Measurements from ENCODE around the gene CDH22.
A peak's percentile ranks its signal among the peaks of the same experiment; 100 is the strongest.

CDH22 gene

DNA sequence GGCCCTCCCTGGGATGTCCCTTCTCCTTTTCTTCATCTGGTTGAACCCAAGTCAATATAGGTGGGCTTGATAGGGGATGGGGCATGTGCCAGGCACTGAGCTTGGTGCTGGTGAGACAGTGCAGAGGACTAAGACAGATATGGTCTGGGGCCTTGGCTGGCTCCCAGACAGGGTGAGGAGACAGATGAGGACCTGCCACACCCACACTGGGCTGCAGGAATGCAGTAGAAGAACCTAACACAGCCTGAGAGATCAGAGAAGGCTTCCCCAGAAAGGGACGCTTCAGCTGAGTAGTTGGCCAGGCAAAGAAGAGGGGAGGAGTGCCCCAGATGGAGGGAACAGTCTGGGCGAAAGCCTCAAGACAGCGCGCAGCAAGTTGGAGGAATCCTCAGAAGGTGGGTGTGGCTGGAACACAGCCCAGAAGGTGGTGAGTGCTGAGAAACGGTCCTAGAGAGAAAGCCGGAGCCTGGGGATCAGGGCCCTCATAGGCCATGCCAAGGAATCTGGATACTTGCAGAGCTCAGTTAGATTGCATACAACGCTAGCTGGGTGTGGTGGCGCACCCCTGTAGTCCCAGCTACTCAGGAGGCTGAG is 163.8 kb downstream of the CDH22 start:
- no CpG with 5 or more reads among the region's 8 CpGs for WGBS, 2 donors (ENCODE audit: extremely low coverage in 2 of 2, insufficient read length in 2 of 2, insufficient replicate concordance in 1 of 2)
- no peak overlapping the region for H3K18ac ChIP-seq (ENCODE audit: low read length)

DNA sequence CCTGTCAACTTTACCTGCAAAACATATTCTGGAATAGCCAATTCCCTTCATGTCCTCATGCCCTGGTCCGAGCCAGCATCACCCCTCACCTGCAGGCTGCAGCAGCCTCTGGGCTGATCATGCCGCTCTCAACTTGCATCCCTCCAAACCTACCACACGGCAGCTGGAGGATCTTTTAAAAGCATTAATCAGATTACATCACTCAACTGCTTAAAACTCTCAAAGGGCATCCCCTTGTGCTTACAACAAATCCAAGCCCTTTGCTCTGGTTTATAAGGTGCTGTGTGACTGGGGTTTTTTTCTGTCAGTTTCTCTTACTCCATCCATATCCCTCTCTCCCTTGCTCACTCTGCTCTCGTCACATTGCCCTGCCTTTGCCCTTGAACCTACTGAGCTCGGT is 166.2 kb downstream of the CDH22 start:
- no peaks in the 10 kb centered on the region for H3K79me1 ChIP-seq (ENCODE audit: low read depth, low read length)
- H3K18ac ChIP-seq (ENCODE audit: low read length): no peak overlapping the region
- DNase-seq (ENCODE audit: low spot score): no peak
- no peak overlapping the region for H3K14ac ChIP-seq (ENCODE audit: low read length)
- H2BK12ac ChIP-seq (ENCODE audit: low read length): no peak overlapping the region
- H2AFZ ChIP-seq (ENCODE audit: low read length): no peak overlapping the region
- no peak overlapping the region for H3K9ac ChIP-seq (ENCODE audit: low read depth, low read length, poor library complexity)
- no peak overlapping the region for H2BK5ac ChIP-seq (ENCODE audit: low read length)
- peaks cover 0 to 46% (median 0%) of the 10 kb centered on the region in 3 experiments for H3K27me3 ChIP-seq (ENCODE audit: control insufficient read depth in 3 of 3, insufficient read depth in 3 of 3, low read depth in 1 of 3, low read length in 3 of 3)
- WGBS, 2 donors (ENCODE audit: extremely low coverage in 2 of 2, insufficient read length in 2 of 2, insufficient replicate concordance in 1 of 2): no CpG with 5 or more reads among the region's 5 CpGs
- no peak overlapping the region for H2AK5ac ChIP-seq (ENCODE audit: low read depth, low read length)
- H3K4me3 ChIP-seq (ENCODE audit: low read length in 2 of 2): no peak overlapping the region
- H3K4ac ChIP-seq (ENCODE audit: low read length): no peak overlapping the region
- no peak overlapping the region for H3K23ac ChIP-seq (ENCODE audit: low read depth, low read length, poor library complexity)
- no peaks in the 10 kb centered on the region for H3K36me3 ChIP-seq (replicated peaks in 1 of 2; ENCODE audit: control insufficient read depth in 2 of 2, insufficient read depth in 2 of 2, low read length in 2 of 2)
- H3K4me2 ChIP-seq (ENCODE audit: insufficient read depth, low read length, poor library complexity, severe bottlenecking): no peak overlapping the region
- no peak overlapping the region for H2BK120ac ChIP-seq (ENCODE audit: low read depth, low read length)
- H3K4me1 ChIP-seq (ENCODE audit: control insufficient read depth in 2 of 2, insufficient read depth in 1 of 2, low read depth in 1 of 2, low read length in 2 of 2): peaks cover 0 to 20% of the 10 kb centered on the region in 2 donors
- H3K27ac ChIP-seq (replicated peaks; ENCODE audit: low read length): no peak overlapping the region
- no peaks in the 10 kb centered on the region for H3K9me3 ChIP-seq (replicated peaks in 1 of 2; ENCODE audit: control insufficient read depth in 2 of 2, insufficient read depth in 1 of 2, low read depth in 1 of 2, low read length in 2 of 2)
- H2BK15ac ChIP-seq (ENCODE audit: low read length): no peak overlapping the region
- no peak overlapping the region for H4K8ac ChIP-seq (ENCODE audit: low read depth, low read length)
- no peak overlapping the region for H4K91ac ChIP-seq (ENCODE audit: low read depth, low read length, poor library complexity)

More for the DNA sequence above, 163.8 kb downstream of the CDH22 start:
- no peaks in the 10 kb centered on the region for H3K9me3 ChIP-seq (replicated peaks in 1 of 2; ENCODE audit: control insufficient read depth in 2 of 2, insufficient read depth in 1 of 2, low read depth in 1 of 2, low read length in 2 of 2)
- H2BK5ac ChIP-seq (ENCODE audit: low read length): no peak overlapping the region
- H2BK15ac ChIP-seq (ENCODE audit: low read length): no peak overlapping the region
- H3K9ac ChIP-seq (ENCODE audit: low read depth, low read length, poor library complexity): no peak overlapping the region
- H3K27me3 ChIP-seq (ENCODE audit: control insufficient read depth in 3 of 3, insufficient read depth in 3 of 3, low read depth in 1 of 3, low read length in 3 of 3): peaks cover 0 to 41% (median 0%) of the 10 kb centered on the region in 3 experiments
- DNase-seq (ENCODE audit: low spot score): no peak
- peaks cover 0 to 13% of the 10 kb centered on the region in 2 donors for H3K4me1 ChIP-seq (ENCODE audit: control insufficient read depth in 2 of 2, insufficient read depth in 1 of 2, low read depth in 1 of 2, low read length in 2 of 2)
- H2BK12ac ChIP-seq (ENCODE audit: low read length): no peak overlapping the region
- no peak overlapping the region for H3K4me2 ChIP-seq (ENCODE audit: insufficient read depth, low read length, poor library complexity, severe bottlenecking)
- H3K4me3 ChIP-seq (ENCODE audit: low read length in 2 of 2): no peak overlapping the region
- H3K27ac ChIP-seq (replicated peaks; ENCODE audit: low read length): no peak overlapping the region
- no peak overlapping the region for H4K8ac ChIP-seq (ENCODE audit: low read depth, low read length)
- H3K23ac ChIP-seq (ENCODE audit: low read depth, low read length, poor library complexity): peak overlapping the region; percentile 4
- H3K4ac ChIP-seq (ENCODE audit: low read length): no peak overlapping the region
- H3K79me1 ChIP-seq (ENCODE audit: low read depth, low read length): no peaks in the 10 kb centered on the region
- no peaks in the 10 kb centered on the region for H3K36me3 ChIP-seq (replicated peaks in 1 of 2; ENCODE audit: control insufficient read depth in 2 of 2, insufficient read depth in 2 of 2, low read length in 2 of 2)
- no peak overlapping the region for H2BK120ac ChIP-seq (ENCODE audit: low read depth, low read length)
- no peak overlapping the region for H2AK5ac ChIP-seq (ENCODE audit: low read depth, low read length)
- no peak overlapping the region for H3K14ac ChIP-seq (ENCODE audit: low read length)
- no peak overlapping the region for H2AFZ ChIP-seq (ENCODE audit: low read length)
- no peak overlapping the region for H4K91ac ChIP-seq (ENCODE audit: low read depth, low read length, poor library complexity)

- peaks cover 0 to 58% (median 0%) of the 10 kb centered on the region in 3 experiments for H3K27me3 ChIP-seq (ENCODE audit: control insufficient read depth in 3 of 3, insufficient read depth in 3 of 3, low read depth in 1 of 3, low read length in 3 of 3)
- no peaks in the 10 kb centered on the region for H3K36me3 ChIP-seq (replicated peaks in 1 of 2; ENCODE audit: control insufficient read depth in 2 of 2, insufficient read depth in 2 of 2, low read length in 2 of 2)
- no peaks in the 10 kb centered on the region for H3K79me1 ChIP-seq (ENCODE audit: low read depth, low read length)
- no peak overlapping the region for H2BK5ac ChIP-seq (ENCODE audit: low read length)
- no peak overlapping the region for H3K4me2 ChIP-seq (ENCODE audit: insufficient read depth, low read length, poor library complexity, severe bottlenecking)
- H2AK5ac ChIP-seq (ENCODE audit: low read depth, low read length): no peak overlapping the region
- no peak overlapping the region for H4K8ac ChIP-seq (ENCODE audit: low read depth, low read length)
- H3K4ac ChIP-seq (ENCODE audit: low read length): no peak overlapping the region
- no peak overlapping the region for H3K27ac ChIP-seq (replicated peaks; ENCODE audit: low read length)
- no peaks in the 10 kb centered on the region for H3K9me3 ChIP-seq (replicated peaks in 1 of 2; ENCODE audit: control insufficient read depth in 2 of 2, insufficient read depth in 1 of 2, low read depth in 1 of 2, low read length in 2 of 2)
- H3K9ac ChIP-seq (ENCODE audit: low read depth, low read length, poor library complexity): no peak overlapping the region
- H3K18ac ChIP-seq (ENCODE audit: low read length): peak overlapping the region; percentile 73
- no peak overlapping the region for H3K14ac ChIP-seq (ENCODE audit: low read length)
- H3K4me3 ChIP-seq (ENCODE audit: low read length in 2 of 2): no peak overlapping the region
- no peak overlapping the region for H2AFZ ChIP-seq (ENCODE audit: low read length)
- DNase-seq (ENCODE audit: low spot score): no peak
- H4K91ac ChIP-seq (ENCODE audit: low read depth, low read length, poor library complexity): no peak overlapping the region
- no peak overlapping the region for H2BK15ac ChIP-seq (ENCODE audit: low read length)
- WGBS, 2 donors (ENCODE audit: extremely low coverage in 2 of 2, insufficient read length in 2 of 2, insufficient replicate concordance in 1 of 2): no CpG with 5 or more reads among the region's 5 CpGs
- H3K4me1 ChIP-seq (ENCODE audit: control insufficient read depth in 2 of 2, insufficient read depth in 1 of 2, low read depth in 1 of 2, low read length in 2 of 2): peaks cover 0 to 25% of the 10 kb centered on the region in 2 donors
- H2BK12ac ChIP-seq (ENCODE audit: low read length): no peak overlapping the region
- H3K23ac ChIP-seq (ENCODE audit: low read depth, low read length, poor library complexity): no peak overlapping the region
- no peak overlapping the region for H2BK120ac ChIP-seq (ENCODE audit: low read depth, low read length)
These were observed 168.3 kb downstream of the CDH22 start for GRCh38 chr20:46139908-46140482.

DNA sequence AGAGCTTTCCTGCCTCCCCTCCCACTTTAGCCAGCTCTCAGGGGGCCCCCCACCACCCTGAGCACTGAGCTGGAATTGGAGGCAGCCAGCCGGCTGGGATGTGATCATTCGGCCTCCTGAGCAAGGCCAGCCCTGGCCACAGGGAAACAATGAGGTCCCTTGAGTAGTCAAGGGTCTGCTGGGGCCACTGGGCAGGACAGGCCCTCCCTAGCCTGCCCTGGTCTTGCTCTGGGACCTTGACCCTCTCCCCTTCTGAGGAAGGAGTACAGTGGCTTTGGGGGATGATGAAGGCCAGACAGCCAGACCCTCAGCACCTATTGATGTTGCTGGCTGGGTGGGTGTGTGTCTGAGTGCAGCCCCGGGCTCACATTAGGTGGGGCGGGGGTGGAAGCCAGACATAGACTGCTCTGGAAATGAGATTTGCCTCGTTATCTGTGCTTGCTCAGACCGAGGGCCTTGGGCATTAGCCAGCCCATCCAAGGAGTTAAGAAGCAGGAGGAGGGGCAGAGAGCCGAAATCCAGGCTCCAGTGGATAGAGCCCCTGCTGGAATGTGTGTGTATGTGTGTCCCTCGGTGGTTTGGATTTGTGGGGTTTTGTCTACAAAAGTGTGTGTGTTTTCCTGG is 168.9 kb downstream of the CDH22 start:
- Histone ChIP-seq H3K27ac (replicated peaks; ENCODE audit: low read length) (no peak overlapping the region), H3K27me3 (ENCODE audit: control insufficient read depth in 3 of 3, insufficient read depth in 3 of 3, low read depth in 1 of 3, low read length in 3 of 3) (peaks cover 0 to 59% (median 0%) of the 10 kb centered on the region in 3 experiments), H3K9ac (ENCODE audit: low read depth, low read length, poor library complexity) (no peak overlapping the region), H2BK12ac (ENCODE audit: low read length) (peak overlapping the region; percentile 79), H3K4ac (ENCODE audit: low read length) (no peak overlapping the region), H2BK15ac (ENCODE audit: low read length) (peak overlapping the region; percentile 91), H3K79me1 (ENCODE audit: low read depth, low read length) (no peaks in the 10 kb centered on the region), H2BK5ac (ENCODE audit: low read length) (peak overlapping the region; percentile 57), H3K23ac (ENCODE audit: low read depth, low read length, poor library complexity) (peak overlapping the region; percentile 27), H2BK120ac (ENCODE audit: low read depth, low read length) (no peak overlapping the region), H3K36me3 (replicated peaks in 1 of 2; ENCODE audit: control insufficient read depth in 2 of 2, insufficient read depth in 2 of 2, low read length in 2 of 2) (no peaks in the 10 kb centered on the region), H2AFZ (ENCODE audit: low read length) (no peak overlapping the region), H4K8ac (ENCODE audit: low read depth, low read length) (no peak overlapping the region), H4K91ac (ENCODE audit: low read depth, low read length, poor library complexity) (no peak overlapping the region), H3K18ac (ENCODE audit: low read length) (peak overlapping the region; percentile 23), H3K4me3 (ENCODE audit: low read length in 2 of 2) (no peak overlapping the region), H2AK5ac (ENCODE audit: low read depth, low read length) (peak overlapping the region; percentile 71), H3K14ac (ENCODE audit: low read length) (peak overlapping the region; percentile 9), H3K9me3 (replicated peaks in 1 of 2; ENCODE audit: control insufficient read depth in 2 of 2, insufficient read depth in 1 of 2, low read depth in 1 of 2, low read length in 2 of 2) (no peaks in the 10 kb centered on the region), H3K4me1 (ENCODE audit: control insufficient read depth in 2 of 2, insufficient read depth in 1 of 2, low read depth in 1 of 2, low read length in 2 of 2) (peaks cover 0 to 25% of the 10 kb centered on the region in 2 donors), H3K4me2 (ENCODE audit: insufficient read depth, low read length, poor library complexity, severe bottlenecking) (no peak overlapping the region)
- WGBS, 2 donors (ENCODE audit: extremely low coverage in 2 of 2, insufficient read length in 2 of 2, insufficient replicate concordance in 1 of 2): no CpG with 5 or more reads among the region's 8 CpGs
- no peak for DNase-seq (ENCODE audit: low spot score)

All from neuronal stem cell (in vitro differentiated cells).